Measurements from ENCODE around the gene ALG9.

Gene ALG9

DNA sequence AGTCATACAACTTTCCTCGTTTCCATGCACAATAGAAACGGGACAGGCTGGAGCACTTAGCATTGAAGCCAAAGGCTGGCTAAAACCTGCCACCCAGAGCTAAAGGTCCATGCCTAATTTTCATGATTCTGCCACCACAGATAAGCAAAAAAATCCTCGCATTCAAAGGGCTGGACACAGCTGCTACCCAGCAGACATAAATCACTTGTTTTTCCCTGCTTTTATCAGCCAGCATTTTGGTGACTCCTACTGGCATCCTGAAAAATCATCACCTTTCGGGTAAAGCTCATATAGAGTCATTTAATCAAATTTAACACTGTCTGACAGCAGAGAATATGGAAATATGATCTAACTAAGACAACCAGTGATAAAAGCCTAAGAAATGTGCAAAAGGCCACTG lies 37.9 kb downstream of the ALG9 start:
- no peak overlapping the region for H3K4me3 ChIP-seq (ENCODE audit: low read depth, low read length)
- in situ Hi-C loops (cut with HindIII; ENCODE audit: low sequenced_read_pairs) = no loop called here
- TF ChIP-seq, protein P1, sequence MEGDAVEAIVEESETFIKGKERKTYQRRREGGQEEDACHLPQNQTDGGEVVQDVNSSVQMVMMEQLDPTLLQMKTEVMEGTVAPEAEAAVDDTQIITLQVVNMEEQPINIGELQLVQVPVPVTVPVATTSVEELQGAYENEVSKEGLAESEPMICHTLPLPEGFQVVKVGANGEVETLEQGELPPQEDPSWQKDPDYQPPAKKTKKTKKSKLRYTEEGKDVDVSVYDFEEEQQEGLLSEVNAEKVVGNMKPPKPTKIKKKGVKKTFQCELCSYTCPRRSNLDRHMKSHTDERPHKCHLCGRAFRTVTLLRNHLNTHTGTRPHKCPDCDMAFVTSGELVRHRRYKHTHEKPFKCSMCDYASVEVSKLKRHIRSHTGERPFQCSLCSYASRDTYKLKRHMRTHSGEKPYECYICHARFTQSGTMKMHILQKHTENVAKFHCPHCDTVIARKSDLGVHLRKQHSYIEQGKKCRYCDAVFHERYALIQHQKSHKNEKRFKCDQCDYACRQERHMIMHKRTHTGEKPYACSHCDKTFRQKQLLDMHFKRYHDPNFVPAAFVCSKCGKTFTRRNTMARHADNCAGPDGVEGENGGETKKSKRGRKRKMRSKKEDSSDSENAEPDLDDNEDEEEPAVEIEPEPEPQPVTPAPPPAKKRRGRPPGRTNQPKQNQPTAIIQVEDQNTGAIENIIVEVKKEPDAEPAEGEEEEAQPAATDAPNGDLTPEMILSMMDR (IDR thresholded peaks at IDR 0.05; ENCODE audit: low read depth, low read length, missing control alignments) = no peak
- DNase-seq (ENCODE audit: low read depth) = no peak

DNA sequence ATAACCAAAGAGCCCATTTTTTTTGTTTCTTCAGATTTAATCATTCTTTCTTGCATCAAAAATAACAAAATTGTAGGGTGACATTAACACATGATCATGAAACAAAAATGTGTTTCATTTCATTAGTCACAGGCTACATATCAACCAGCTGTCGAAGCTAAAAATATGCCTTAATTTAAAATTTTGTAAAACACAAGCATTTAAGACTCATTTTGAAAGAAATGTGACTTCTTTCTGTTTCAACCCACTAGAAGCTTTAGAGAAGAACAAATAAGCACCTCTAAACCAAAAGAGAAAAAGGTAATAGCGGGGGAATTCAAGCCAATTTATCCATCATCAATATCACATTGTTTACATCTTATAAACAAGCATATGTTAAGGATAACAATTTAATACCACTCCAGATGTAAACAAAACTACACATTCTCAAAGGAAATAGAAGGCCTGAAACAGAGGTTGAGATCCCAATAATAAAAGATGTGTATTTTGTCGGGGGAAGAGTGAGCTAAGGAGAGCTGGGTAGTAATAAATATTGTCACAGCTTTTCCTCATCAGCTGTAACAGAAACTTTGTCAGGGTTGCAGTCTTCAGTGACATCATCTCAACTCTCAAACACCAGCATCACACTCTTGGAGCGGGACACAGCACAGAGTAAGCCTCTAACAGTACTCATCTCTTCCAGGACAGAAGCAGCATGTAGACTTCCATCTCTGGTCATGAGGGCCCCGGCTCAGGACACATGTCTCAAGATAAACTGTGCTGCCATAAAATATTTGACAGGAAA lies 42.0 kb downstream of the ALG9 start:
- in situ Hi-C loops (cut with HindIII; ENCODE audit: low sequenced_read_pairs) = no loop called here
- no peak for DNase-seq (ENCODE audit: low read depth)
- no peak overlapping the region for H3K4me3 ChIP-seq (ENCODE audit: low read depth, low read length)
- TF ChIP-seq, protein P1 (IDR thresholded peaks at IDR 0.05; ENCODE audit: low read depth, low read length, missing control alignments) = no peak

DNA sequence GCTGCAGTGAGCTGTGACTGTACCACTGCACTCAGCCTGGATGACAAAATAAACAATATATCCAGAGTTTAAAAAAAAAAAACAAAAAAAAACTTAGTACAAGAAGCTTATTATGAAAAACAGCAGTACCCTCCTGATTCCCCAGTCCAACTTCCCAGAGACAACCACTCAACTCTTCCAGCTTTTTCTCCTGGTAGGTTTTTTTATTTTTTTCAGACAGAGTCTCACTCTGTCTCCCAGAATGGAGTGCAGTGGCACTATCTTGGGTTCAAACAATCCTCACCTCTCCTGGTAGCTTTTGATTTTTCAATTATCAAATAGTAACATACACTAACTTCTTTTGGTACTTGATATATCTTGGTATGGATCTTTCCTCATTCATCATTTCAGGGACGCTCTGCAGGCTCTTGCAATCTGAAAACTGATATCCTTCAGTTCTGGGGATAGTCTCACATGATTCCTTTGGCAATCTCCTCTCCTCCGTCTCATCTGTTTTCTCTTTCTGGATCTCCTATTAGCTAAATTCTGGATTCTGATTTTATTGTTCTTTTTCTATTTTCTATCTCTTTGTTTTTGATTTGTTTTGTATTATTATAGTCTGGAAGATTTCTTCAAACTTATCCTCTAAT lies 44.9 kb downstream of the ALG9 start:
- no peak overlapping the region for H3K4me3 ChIP-seq (ENCODE audit: low read depth, low read length)
- in situ Hi-C loops (cut with HindIII; ENCODE audit: low sequenced_read_pairs) = no loop called here
- TF ChIP-seq, protein P1 (IDR thresholded peaks at IDR 0.05; ENCODE audit: low read depth, low read length, missing control alignments) = no peak
- no peak for DNase-seq (ENCODE audit: low read depth)

DNA sequence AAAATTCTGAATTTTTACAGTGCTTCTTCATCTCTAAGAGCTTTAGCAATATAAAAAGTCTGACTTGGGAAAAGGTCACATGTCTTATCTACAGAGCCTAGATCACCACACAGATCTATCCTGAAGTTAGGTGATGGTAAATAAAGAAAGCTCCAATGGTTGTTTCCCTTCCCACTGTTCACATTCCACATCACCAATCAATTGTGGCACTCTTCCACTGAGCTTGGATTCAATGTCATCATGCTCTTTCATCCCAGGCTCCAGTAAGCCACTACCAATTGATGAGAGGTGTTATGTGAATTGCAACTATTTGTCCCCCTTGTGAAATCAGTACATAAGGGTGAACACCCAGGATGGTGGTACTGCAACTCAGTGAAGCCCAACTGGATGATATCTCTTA lies 47.8 kb downstream of the ALG9 start:
- TF ChIP-seq, protein P1 (IDR thresholded peaks at IDR 0.05; ENCODE audit: low read depth, low read length, missing control alignments) = no peak
- DNase-seq (ENCODE audit: low read depth) = no peak
- no peak overlapping the region for H3K4me3 ChIP-seq (ENCODE audit: low read depth, low read length)
- in situ Hi-C loops (cut with HindIII; ENCODE audit: low sequenced_read_pairs) = no loop called here

DNA sequence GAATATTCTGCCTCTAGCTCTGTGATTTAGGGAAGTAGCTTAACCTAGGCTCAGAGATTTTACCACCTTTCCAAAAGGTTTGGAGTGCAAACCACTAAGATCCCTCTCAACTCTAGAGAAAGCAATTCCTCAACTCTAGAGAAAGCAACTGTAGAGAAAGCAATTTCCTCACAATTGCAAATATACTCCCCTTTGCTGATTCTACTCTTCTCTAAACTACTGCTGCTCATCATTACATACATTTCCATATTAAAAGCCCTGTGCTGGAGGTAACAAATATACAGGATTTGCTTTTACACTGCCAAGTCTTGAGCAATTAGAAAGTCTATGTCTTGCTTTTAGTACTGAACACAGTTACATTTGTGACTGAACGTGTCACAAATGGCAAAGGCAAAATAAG lies 48.2 kb downstream of the ALG9 start:
- TF ChIP-seq, protein P1 (IDR thresholded peaks at IDR 0.05; ENCODE audit: low read depth, low read length, missing control alignments) = no peak
- no peak overlapping the region for H3K4me3 ChIP-seq (ENCODE audit: low read depth, low read length)
- no peak for DNase-seq (ENCODE audit: low read depth)
- in situ Hi-C loops (cut with HindIII; ENCODE audit: low sequenced_read_pairs) = no loop called here

DNA sequence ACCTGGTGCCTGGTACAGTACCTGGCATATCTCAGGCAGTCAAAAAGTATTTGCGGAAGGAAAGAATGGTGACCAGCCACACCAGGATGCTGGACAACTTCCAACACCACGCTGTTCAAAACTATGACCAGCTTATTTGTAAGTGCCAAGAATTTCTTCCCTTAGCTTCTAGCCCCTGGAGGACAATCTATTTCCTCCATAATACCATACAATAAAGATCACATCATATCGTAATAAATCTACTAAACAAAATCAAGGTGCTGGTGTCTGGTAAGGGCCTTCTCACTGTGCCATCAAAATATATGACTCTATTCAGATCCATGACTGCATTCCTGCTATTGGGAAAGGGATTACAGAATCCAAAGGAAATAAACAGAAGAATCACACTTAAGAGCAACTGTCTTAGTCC lies 51.5 kb downstream of the ALG9 start:
- H3K4me3 ChIP-seq (ENCODE audit: low read depth, low read length) = no peak overlapping the region
- peak; percentile 59 for DNase-seq (ENCODE audit: low read depth)
- in situ Hi-C loops (cut with HindIII; ENCODE audit: low sequenced_read_pairs) = no loop called here
- TF ChIP-seq, protein P1 (IDR thresholded peaks at IDR 0.05; ENCODE audit: low read depth, low read length, missing control alignments) = no peak
